NB4 (cell line): Measurements from ENCODE around the gene BCAN.

Source experiments
- DNase-seq: peaks from one replicate; pipeline ENCODE4 v3.0.0; 2010; ENCODE audit warnings: low read depth
- H3K4me3 ChIP-seq: one replicate; pipeline ENCODE4 v1.5.1; 2011; ENCODE audit warnings: mild to moderate bottlenecking, low read depth, low read length, moderate library complexity
- MYC ChIP-seq: IDR thresholded peaks from 2 replicates; pipeline ENCODE4 v1.6.1; 2011; ENCODE audit warnings: low read depth, low read length
- POLR2A ChIP-seq: IDR thresholded peaks from 2 replicates; pipeline ENCODE4 v1.6.1; 2011; ENCODE audit warnings: mild to moderate bottlenecking; ENCODE audit not compliant: insufficient read length; ENCODE audit errors: extremely low read depth
- TF ChIP-seq, protein P1 (sequence below): IDR thresholded peaks from 2 replicates; pipeline ENCODE4 v1.6.1; 2011; ENCODE audit warnings: low read depth, low read length
- TF ChIP-seq, protein P2 (sequence below): IDR thresholded peaks from one replicate; pipeline ENCODE4 v1.5.1; 2012; ENCODE audit warnings: low read depth, low read length

The BCAN gene

DNA sequence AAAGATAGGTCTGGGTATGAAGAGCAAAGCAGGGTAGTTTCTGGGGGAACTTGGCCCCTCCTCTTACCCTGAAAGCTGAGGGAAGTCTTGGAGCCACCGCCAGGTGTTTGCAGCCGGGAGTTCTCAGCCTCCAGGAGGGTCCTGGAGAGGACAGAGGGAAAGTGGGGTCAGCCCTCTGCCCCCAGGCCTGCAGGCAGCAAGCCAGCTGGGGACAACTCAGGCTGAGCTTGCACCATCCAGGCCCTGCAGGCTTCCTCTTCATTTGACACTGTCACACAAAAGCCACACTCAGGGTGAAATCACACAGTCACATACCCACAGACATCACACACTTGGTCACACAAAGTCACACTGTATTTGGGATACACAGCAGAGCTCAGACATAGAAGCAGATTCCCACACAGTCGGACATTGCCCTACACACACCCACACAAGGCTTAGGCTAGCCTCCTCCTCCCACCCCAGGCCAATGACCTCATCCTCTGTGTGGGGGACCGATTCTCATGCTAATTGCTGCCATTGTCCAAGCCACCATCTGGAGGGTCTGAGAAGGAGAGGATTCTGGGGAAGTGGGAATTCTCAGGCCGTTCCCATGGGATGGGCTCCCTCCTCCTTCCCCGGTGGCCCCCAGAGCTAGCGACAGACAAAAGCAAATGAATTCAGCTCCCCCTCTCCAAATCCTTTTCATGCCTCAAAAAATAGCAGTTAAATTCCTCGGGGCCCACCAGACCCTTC, 31.6 kb downstream of the BCAN start:
- DNase-seq, result no peak
- no peak overlapping the region for H3K4me3 ChIP-seq
- TF ChIP-seq, protein P1, sequence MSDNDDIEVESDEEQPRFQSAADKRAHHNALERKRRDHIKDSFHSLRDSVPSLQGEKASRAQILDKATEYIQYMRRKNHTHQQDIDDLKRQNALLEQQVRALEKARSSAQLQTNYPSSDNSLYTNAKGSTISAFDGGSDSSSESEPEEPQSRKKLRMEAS, result no peak
- TF ChIP-seq, protein P2, sequence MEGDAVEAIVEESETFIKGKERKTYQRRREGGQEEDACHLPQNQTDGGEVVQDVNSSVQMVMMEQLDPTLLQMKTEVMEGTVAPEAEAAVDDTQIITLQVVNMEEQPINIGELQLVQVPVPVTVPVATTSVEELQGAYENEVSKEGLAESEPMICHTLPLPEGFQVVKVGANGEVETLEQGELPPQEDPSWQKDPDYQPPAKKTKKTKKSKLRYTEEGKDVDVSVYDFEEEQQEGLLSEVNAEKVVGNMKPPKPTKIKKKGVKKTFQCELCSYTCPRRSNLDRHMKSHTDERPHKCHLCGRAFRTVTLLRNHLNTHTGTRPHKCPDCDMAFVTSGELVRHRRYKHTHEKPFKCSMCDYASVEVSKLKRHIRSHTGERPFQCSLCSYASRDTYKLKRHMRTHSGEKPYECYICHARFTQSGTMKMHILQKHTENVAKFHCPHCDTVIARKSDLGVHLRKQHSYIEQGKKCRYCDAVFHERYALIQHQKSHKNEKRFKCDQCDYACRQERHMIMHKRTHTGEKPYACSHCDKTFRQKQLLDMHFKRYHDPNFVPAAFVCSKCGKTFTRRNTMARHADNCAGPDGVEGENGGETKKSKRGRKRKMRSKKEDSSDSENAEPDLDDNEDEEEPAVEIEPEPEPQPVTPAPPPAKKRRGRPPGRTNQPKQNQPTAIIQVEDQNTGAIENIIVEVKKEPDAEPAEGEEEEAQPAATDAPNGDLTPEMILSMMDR, result no peak
- TF ChIP-seq MYC, result no peak
- TF ChIP-seq POLR2A, result no peak

DNA sequence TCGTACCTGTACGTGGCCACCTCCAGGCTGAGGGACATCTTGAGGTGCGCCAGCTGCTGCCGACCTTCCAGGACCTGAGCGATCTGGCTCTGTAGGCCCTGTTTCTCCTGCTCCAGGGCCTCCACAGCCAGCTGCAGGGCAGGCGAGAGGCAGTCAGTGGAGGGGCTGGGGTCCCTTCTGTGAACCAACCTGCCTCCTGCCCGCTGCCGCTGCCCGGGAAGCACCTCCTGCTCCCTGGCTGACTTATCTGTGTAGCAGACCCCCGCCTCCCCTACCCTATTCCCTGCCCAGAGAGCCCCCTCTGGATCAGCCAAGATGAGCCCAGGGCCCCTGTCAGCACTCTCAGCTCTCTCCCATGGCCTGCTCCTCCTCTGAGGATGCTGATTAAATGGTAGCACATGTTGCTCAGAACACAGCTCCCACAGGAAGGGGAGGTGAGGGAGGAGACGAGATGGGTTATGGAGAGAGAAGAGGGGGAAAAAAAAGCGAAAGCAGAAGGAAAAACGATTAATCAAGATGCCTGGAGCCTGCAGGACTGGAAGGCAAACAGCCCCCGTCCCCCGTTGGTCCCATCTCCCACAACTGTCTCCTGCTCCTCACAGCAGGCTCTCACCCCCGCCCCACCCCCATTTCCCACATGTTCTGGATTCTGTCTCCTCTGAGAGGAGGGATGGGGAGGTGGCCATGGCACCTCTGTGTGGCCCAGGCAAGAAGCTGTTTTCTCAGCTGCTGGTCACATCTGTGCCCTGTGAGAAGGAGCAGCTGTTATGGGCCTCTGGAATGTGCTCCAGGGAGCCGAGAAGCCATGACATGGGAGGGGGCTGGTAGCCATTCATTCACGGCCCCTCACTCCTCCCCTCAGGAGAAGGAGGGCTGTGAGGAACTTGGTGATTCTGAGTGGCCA, 33.5 kb downstream of the BCAN start:
- TF ChIP-seq, protein P2, result no peak
- TF ChIP-seq, protein P1, result no peak
- TF ChIP-seq POLR2A, result no peak
- no peak for DNase-seq
- no peak overlapping the region for H3K4me3 ChIP-seq

DNA sequence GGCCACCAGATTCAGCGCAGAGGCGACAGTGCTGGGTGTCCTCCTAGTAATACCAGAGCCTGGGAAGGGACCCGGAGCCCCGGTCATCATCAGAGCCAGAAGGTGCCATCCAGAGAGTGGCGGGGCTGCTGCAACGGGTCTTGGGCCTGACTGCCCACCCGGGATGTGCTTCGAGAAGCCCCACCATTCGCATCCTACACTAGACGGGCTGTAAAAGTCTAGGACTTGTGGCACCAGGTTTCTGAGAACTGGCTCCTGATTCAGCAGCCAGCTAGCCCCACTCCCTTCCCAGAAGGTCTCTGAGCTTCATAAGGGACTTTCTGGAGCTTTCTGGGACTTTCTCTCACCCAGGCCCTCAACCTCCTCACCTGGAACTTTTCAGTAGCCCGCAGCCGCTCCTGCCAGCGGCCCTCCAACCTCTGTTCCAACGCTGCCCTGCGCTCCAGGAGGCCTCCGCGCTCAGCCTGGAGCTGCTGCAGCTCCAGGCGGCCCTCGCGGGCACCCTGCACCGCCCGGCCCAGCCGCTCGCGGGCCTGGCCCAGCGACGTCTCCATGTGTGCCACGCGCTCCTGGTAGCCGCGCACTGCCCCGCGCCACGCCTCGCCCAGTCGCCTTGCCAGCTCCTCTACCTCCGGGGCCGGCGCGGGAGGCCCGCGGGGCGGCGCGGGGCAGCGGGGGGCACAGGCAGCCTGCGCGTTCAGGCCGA, 34.4 kb downstream of the BCAN start:
- TF ChIP-seq, protein P1, result no peak
- no peak for DNase-seq
- H3K4me3 ChIP-seq, result no peak overlapping the region

DNA sequence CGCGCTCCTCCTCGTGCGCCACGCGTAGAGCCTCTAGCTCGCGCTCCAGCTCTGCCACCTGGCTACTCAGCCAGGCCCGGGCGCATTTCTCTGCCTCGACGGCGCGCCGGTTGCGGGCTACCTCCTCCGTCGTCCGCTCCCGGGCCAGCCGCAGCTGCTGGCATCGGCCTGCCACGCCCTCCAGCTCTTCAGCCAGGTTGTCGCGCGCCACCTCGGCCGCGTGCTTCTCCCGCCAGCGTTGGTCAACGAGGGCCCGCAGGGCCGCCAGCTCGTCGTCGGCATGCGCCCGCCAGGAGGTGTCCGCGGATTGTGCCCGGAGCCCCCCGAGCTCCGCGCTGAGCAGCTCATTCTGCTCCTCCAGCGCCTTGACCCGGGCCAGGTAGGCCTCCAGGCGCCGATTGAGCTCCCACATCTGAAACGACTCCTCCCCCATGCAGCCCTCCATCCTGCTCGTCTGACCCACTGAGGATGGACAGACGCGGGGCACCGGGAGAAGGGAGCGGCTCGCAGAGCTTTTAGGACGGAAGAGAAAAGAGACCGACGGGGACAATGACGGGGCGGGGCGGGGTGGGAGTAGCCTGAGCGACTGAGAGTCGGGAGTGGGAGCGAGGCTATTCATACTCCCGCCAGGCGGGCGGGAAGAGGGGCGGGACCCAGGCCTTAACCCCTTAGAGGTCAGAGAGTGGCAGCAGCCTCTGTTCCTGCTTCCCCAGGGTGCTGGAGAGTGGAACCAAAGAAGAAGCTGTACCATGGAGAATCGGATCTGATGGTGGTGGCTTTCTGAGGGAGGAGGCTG, 35.1 kb downstream of the BCAN start, which contains the start of gene NES:
NES (minus strand) TSS at position 588 of the 796 bp plus-strand sequence; CDS start at position 445, 143 bp downstream.
- no peak within 1 kb of the TSS for H3K4me3 ChIP-seq
- TF ChIP-seq POLR2A (no peak), MYC (no peak)
- TF ChIP-seq, protein P2, result no peak
- TF ChIP-seq, protein P1, result no peak

DNA sequence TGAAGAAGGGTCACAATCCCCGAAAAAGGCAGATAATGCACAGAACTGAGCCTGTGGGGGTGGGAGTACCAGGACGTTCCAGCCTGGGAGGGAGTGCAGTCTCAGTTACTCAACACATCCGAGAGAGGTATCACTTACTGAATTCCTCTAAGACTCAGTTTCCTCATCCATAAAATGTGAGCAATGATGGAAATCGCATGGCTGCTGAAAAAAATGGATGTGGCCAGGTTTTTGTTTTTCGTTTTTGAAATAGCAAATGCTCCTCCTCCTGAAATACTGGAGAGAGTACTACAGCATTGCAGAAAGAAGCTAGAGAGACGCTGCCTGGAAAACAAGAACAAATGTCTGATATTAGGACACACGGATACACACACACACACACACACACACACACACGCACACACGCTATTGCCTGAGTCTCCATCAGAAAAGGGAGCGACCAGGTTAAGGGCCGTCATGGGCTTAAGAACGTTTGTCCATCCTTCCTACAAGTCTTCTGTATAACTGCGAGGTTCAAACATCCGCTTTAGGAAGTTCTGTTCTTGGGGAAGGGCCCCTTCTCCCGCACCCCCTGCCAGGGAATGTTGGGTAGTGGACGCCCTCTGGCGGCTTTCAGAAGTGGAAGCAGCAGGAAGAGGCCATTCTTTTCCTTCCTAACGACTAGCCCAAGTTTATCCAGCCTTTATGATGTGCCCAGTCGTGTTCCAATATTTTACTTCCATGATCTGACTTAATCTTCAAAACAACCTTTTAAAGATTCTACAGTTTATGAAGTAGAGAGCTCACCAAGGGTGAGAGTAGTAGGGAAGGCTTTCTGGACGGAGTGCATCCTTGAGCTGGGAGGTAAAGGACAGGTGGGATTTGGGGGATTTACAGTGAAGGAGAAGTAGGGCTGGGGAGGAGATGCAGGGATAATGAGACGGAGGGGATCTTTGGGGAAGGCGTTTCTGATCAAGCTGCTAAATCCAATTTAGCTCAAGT, 36.0 kb downstream of the BCAN start:
- H3K4me3 ChIP-seq, result no peak overlapping the region
- TF ChIP-seq, protein P2, result peak; percentile 80
- TF ChIP-seq, protein P1, result no peak
- DNase-seq, result peak; percentile 68

More for the DNA sequence above, 35.1 kb downstream of the BCAN start, which contains the start of gene NES:
- no peak for DNase-seq
